HCT116 (cell line): ENCODE results near the gene VPS4B. TPM values are rescaled to one million over a fixed set of nuclear protein-coding genes. Genes with fewer than 3 reads are reported as not detected.
A peak's percentile ranks its signal among the peaks of the same experiment; 100 is the strongest.

Source experiments
- ATAC-seq: fragments of 200-7000 bp; cut with Tn5 transposase; 2 replicates; pipeline ENCODE4 v1.9.1; 2020; ENCODE audit warnings: mild to moderate bottlenecking, moderate library complexity
- BruUV-seq: library from RNA; stranded (reverse); fragments of 400-500 nt; replicated peaks from 2 replicates; lab custom pipeline; 2021; lab: Mats Ljungman, UMichigan
- CTCF ChIA-PET: fragments of 300-600 bp; sonication (Branson Sonifier 250); formaldehyde crosslinking; loops from one replicate; lab custom pipeline; 2021; ENCODE audit warnings: antibody characterized with exemption; lab: Charles Lee
- POLR2A ChIA-PET: fragments of 300-600, 350-600 bp; sonication (Branson Sonifier 250); formaldehyde crosslinking; loops from one replicate; lab custom pipeline; 2021; ENCODE audit warnings: antibody characterized with exemption; lab: Charles Lee
- RAD21 ChIA-PET, 2 experiments: fragments of 300-600 bp; sonication (Branson Sonifier 250); formaldehyde crosslinking; loops; one replicate each; lab custom pipeline; 2023; ENCODE audit warnings: low total read pairs in 2 of 2; ENCODE audit not compliant: uncharacterized antibody in 2 of 2, unreplicated experiment in 2 of 2, low non-redundant PET in 1 of 2; lab: Charles Lee
- DNase-seq: peaks from one replicate; pipeline ENCODE4 v3.0.0-alpha.2; 2010; ENCODE audit warnings: low read depth, low spot score
- H2AFZ ChIP-seq: fragments of 200-600 bp; shearing (Covaris generic), sonication (generic); 2 replicates; pipeline ENCODE4 v1.6.1; 2017; ENCODE audit warnings: low read depth, mixed run types, mixed read lengths, antibody characterized with exemption, low read length; ENCODE audit not compliant: poor library complexity, severe bottlenecking
- H3K27ac ChIP-seq: 2 replicates; pipeline ENCODE4 v1.5.1; 2012; ENCODE audit warnings: low read depth, low read length
- H3K27me3 ChIP-seq: fragments of 200-600 bp; sonication (generic); 2 replicates; pipeline ENCODE4 v1.6.1; 2016; ENCODE audit warnings: mixed run types, low read length, mixed read lengths; ENCODE audit not compliant: insufficient read depth
- H3K36me3 ChIP-seq, 2 experiments: fragments of 200-500 bp in 1 of 2; fragments of 200-600 bp in 1 of 2; sonication (Bioruptor generic) in 1 of 2; sonication (generic) in 1 of 2; 2 replicates each; pipeline versions ENCODE4 v1.5.1 to v1.6.1; 2014 to 2016; ENCODE audit warnings: low read length in 2 of 2, inconsistent platforms in 1 of 2, mixed read lengths in 1 of 2, mixed run types in 1 of 2; ENCODE audit not compliant: insufficient read depth in 2 of 2, control insufficient read depth in 1 of 2
- H3K4me1 ChIP-seq, 2 experiments: fragments of 200-600 bp in 1 of 2; sonication (generic) in 1 of 2; 2 replicates each; pipeline versions ENCODE4 v1.5.1 to v1.6.1; 2012 to 2017; ENCODE audit warnings: low read length in 2 of 2, inconsistent platforms in 1 of 2, mild to moderate bottlenecking in 1 of 2, mixed read lengths in 1 of 2, mixed run types in 1 of 2, moderate library complexity in 1 of 2; ENCODE audit not compliant: insufficient read depth in 2 of 2, control insufficient read depth in 1 of 2
- H3K4me2 ChIP-seq: fragments of 200-600 bp; sonication (generic); 2 replicates; pipeline ENCODE4 v1.6.1; 2017; ENCODE audit warnings: mixed run types, low read length, mixed read lengths
- H3K4me3 ChIP-seq, 2 experiments: fragments of 200-600 bp in 1 of 2; sonication (generic) in 1 of 2; replicated peaks in 1 of 2; 2 replicates each; pipeline ENCODE4 v1.5.1; 2011 to 2016; ENCODE audit warnings: low read length in 2 of 2, control low read depth in 1 of 2, low read depth in 1 of 2, mild to moderate bottlenecking in 1 of 2, mixed read lengths in 1 of 2, mixed run types in 1 of 2
- H3K79me2 ChIP-seq: fragments of 200-600 bp; sonication (generic); 2 replicates; pipeline ENCODE4 v1.6.1; 2017; ENCODE audit warnings: mild to moderate bottlenecking, mixed run types, low read length, moderate library complexity, mixed read lengths; ENCODE audit not compliant: insufficient read depth
- H3K9ac ChIP-seq: fragments of 200-600 bp; sonication (generic); 2 replicates; pipeline ENCODE4 v1.6.1; 2016; ENCODE audit warnings: low read length, mixed read lengths
- H3K9me2 ChIP-seq: fragments of 200-600 bp; sonication (generic), shearing (Covaris generic); 2 replicates; pipeline ENCODE4 v1.6.1; 2017; ENCODE audit warnings: mixed run types, mild to moderate bottlenecking, moderate library complexity; ENCODE audit not compliant: insufficient read depth
- H3K9me3 ChIP-seq, 2 experiments: fragments of 200-500 bp in 1 of 2; fragments of 200-600 bp in 1 of 2; sonication (Bioruptor generic) in 1 of 2; sonication (generic) in 1 of 2; 2 replicates each; pipeline ENCODE4 v1.6.1; 2014 to 2017; ENCODE audit warnings: low read length in 2 of 2, mixed read lengths in 2 of 2, inconsistent platforms in 1 of 2, low read depth in 1 of 2, mild to moderate bottlenecking in 1 of 2, mixed run types in 1 of 2, moderate library complexity in 1 of 2; ENCODE audit not compliant: control insufficient read depth in 1 of 2, insufficient read depth in 1 of 2
- H4K20me1 ChIP-seq: fragments of 200-600 bp; sonication (generic), shearing (Covaris generic); 2 replicates; pipeline ENCODE4 v1.6.1; 2017; ENCODE audit warnings: mixed run types, mild to moderate bottlenecking, moderate library complexity; ENCODE audit not compliant: insufficient read depth
- CBX3 ChIP-seq: IDR thresholded peaks from 2 replicates; pipeline ENCODE4 v1.6.1; 2012; ENCODE audit warnings: low read depth
- CEBPB ChIP-seq: IDR thresholded peaks from 2 replicates; pipeline ENCODE4 v1.6.1; 2012; ENCODE audit warnings: low read depth
- ELF1 ChIP-seq: IDR thresholded peaks from 2 replicates; pipeline ENCODE4 v1.6.1; 2012; ENCODE audit warnings: low read depth, borderline replicate concordance
- EZH2phosphoT487 ChIP-seq: fragments of 200-600 bp; IDR thresholded peaks from 2 replicates; pipeline ENCODE4 v1.6.1; 2018; ENCODE audit warnings: antibody characterized with exemption, borderline replicate concordance
- FOSL1 ChIP-seq: IDR thresholded peaks from 2 replicates; pipeline ENCODE4 v1.6.1; 2012; ENCODE audit warnings: low read depth
- JUND ChIP-seq: IDR thresholded peaks from 2 replicates; pipeline ENCODE4 v1.6.1; 2012
- RAD21 ChIP-seq: IDR thresholded peaks from 2 replicates; pipeline ENCODE4 v1.6.1; 2012; ENCODE audit warnings: low read depth, mild to moderate bottlenecking
- SIN3A ChIP-seq: IDR thresholded peaks from 2 replicates; pipeline ENCODE4 v1.6.1; 2012; ENCODE audit warnings: low read depth
- SRF ChIP-seq: IDR thresholded peaks from 2 replicates; pipeline ENCODE4 v1.6.1; 2012; ENCODE audit warnings: low read depth
- TCF7L2 ChIP-seq: IDR thresholded peaks from 2 replicates; pipeline ENCODE4 v1.7.0; 2011; ENCODE audit warnings: borderline replicate concordance, inconsistent platforms; ENCODE audit not compliant: insufficient read depth, insufficient read length; ENCODE audit errors: extremely low read depth
- ZFX ChIP-seq: fragments of 450-650 bp; IDR thresholded peaks from 2 replicates; pipeline ENCODE4 v1.6.1; 2017
- ZNF274 ChIP-seq: fragments of 200-500 bp; sonication (Bioruptor generic); IDR thresholded peaks from 2 replicates; pipeline ENCODE4 v1.6.1; 2014; ENCODE audit warnings: mild to moderate bottlenecking, low read depth, low read length, inconsistent platforms
- intact Hi-C: fragments of 100-400 bp; cut with micrococcal nuclease; formaldehyde crosslinking; loops from 2 replicates; pipeline ENCODE4 v1.10.0; 2022
- total RNA-seq: library from RNA; stranded (reverse); gene quantifications from one replicate; pipeline ENCODE4 v1.2.1, GENCODE V29; 2021; ENCODE audit not compliant: unreplicated experiment
- TF ChIP-seq, protein P1 (sequence below): IDR thresholded peaks from 2 replicates; pipeline ENCODE4 v1.6.1; 2012; ENCODE audit warnings: low read depth
- TF ChIP-seq, protein P2 (sequence below): IDR thresholded peaks from 2 replicates; pipeline ENCODE4 v1.6.1; 2012
- TF ChIP-seq, protein P3 (sequence below), 3 experiments: fragments of 200-600 bp in 1 of 3; sonication (generic) in 1 of 3; IDR thresholded peaks in 2 of 3; conservative IDR thresholded peaks in 1 of 3; 2 replicates each; pipeline ENCODE4 v1.5.1; 2012 to 2017; ENCODE audit warnings: low read depth in 2 of 3, low read length in 2 of 3, antibody characterized with exemption in 1 of 3, borderline replicate concordance in 1 of 3, control low read depth in 1 of 3, mild to moderate bottlenecking in 1 of 3, mixed read lengths in 1 of 3, mixed run types in 1 of 3, moderate library complexity in 1 of 3; ENCODE audit not compliant: insufficient read depth in 1 of 3
- TF ChIP-seq, protein P4 (sequence below): IDR thresholded peaks from 2 replicates; pipeline ENCODE4 v1.6.1; 2012

Gene VPS4B
- total RNA-seq, 1 experiment from 2014 or later: 68.3 TPM

DNA sequence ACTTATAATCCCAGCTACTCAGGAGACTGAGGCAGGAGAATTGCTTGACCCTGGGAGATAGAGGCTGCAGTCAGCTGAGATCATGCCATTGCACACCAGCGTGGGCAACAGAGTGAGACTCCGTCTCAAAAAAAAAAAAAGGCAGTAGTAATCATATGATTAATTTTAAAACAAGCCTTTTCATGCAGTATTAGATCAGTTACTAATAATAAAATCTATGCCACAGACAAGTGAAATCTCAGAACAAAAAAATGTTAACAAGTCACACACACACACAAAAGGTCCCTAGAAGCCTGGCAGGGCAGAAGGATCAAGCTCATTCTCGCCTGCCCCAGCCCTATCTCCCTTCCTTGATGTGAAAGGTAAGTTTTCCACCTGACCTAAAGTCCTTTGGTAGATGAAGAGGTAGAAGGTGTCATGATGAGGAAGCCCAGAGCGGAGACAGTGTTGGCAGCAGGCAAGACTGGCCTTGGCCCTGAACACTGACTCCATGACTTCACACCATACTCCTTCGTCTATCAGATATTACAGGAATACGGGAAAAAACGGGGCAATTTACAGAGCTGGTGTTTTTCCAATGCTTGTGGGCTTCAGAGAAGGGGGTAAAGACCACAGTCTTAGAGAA lies 65.9 kb downstream of the VPS4B start (continued):
- TF ChIP-seq, protein P1, sequence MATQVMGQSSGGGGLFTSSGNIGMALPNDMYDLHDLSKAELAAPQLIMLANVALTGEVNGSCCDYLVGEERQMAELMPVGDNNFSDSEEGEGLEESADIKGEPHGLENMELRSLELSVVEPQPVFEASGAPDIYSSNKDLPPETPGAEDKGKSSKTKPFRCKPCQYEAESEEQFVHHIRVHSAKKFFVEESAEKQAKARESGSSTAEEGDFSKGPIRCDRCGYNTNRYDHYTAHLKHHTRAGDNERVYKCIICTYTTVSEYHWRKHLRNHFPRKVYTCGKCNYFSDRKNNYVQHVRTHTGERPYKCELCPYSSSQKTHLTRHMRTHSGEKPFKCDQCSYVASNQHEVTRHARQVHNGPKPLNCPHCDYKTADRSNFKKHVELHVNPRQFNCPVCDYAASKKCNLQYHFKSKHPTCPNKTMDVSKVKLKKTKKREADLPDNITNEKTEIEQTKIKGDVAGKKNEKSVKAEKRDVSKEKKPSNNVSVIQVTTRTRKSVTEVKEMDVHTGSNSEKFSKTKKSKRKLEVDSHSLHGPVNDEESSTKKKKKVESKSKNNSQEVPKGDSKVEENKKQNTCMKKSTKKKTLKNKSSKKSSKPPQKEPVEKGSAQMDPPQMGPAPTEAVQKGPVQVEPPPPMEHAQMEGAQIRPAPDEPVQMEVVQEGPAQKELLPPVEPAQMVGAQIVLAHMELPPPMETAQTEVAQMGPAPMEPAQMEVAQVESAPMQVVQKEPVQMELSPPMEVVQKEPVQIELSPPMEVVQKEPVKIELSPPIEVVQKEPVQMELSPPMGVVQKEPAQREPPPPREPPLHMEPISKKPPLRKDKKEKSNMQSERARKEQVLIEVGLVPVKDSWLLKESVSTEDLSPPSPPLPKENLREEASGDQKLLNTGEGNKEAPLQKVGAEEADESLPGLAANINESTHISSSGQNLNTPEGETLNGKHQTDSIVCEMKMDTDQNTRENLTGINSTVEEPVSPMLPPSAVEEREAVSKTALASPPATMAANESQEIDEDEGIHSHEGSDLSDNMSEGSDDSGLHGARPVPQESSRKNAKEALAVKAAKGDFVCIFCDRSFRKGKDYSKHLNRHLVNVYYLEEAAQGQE: no peak

DNA sequence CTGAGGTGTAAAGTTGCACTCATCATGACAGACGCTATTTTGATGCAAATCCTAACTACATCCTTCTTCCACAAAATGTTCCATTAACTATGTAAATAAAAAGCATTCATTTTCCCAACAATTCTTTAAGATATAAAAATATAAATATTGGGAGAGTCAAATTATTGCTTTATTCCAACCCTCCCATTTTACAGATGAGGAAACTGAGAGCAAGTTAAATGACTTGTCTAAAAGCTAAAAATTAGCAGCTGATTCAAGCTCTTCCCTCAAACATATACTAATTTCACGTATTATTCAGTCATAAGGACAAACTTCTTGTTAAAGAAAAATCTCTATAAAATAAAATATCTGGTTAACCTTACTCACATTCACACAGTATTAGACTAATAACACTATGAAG lies 72.0 kb downstream of the VPS4B start:
- Histone ChIP-seq H3K4me1 (no peaks in the 10 kb centered on the region), H3K4me2 (no peak overlapping the region)
- no peak for DNase-seq
- TF ChIP-seq CEBPB (no peak), RAD21 (no peak), ZFX (no peak), SIN3A (no peak), SRF (no peak), ZNF274 (no peak), ELF1 (no peak), JUND (no peak), FOSL1 (no peak), CBX3 (no peak), EZH2phosphoT487 (no peak), TCF7L2 (no peak)
- TF ChIP-seq, protein P2, sequence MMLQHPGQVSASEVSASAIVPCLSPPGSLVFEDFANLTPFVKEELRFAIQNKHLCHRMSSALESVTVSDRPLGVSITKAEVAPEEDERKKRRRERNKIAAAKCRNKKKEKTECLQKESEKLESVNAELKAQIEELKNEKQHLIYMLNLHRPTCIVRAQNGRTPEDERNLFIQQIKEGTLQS: no peak
- TF ChIP-seq, protein P3, sequence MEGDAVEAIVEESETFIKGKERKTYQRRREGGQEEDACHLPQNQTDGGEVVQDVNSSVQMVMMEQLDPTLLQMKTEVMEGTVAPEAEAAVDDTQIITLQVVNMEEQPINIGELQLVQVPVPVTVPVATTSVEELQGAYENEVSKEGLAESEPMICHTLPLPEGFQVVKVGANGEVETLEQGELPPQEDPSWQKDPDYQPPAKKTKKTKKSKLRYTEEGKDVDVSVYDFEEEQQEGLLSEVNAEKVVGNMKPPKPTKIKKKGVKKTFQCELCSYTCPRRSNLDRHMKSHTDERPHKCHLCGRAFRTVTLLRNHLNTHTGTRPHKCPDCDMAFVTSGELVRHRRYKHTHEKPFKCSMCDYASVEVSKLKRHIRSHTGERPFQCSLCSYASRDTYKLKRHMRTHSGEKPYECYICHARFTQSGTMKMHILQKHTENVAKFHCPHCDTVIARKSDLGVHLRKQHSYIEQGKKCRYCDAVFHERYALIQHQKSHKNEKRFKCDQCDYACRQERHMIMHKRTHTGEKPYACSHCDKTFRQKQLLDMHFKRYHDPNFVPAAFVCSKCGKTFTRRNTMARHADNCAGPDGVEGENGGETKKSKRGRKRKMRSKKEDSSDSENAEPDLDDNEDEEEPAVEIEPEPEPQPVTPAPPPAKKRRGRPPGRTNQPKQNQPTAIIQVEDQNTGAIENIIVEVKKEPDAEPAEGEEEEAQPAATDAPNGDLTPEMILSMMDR (IDR thresholded peaks at IDR 0.05 in 2 of 3, conservative IDR thresholded peaks at IDR 0.05 in 1 of 3; ENCODE audit: borderline replicate concordance in 1 of 3, insufficient read depth in 1 of 3, low read depth in 2 of 3, low read length in 2 of 3): no peak
- TF ChIP-seq, protein P4, sequence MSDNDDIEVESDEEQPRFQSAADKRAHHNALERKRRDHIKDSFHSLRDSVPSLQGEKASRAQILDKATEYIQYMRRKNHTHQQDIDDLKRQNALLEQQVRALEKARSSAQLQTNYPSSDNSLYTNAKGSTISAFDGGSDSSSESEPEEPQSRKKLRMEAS: no peak
- TF ChIP-seq, all 23 proteins: peak for 0
- H3K9ac ChIP-seq: no peak overlapping the region
- no peak overlapping the region for H2AFZ ChIP-seq
- ChIA-PET POLR2A (no interaction called here), RAD21 (no interaction called here), CTCF (no interaction called here)
- H3K36me3 ChIP-seq: peaks cover 41 to 43% of the 10 kb centered on the region in 2 experiments; a peak in 3 of 4 replicates
- no peak overlapping the region for H3K4me3 ChIP-seq
- BruUV-seq: TSS peak; percentile 3
- no peaks in the 10 kb centered on the region for H4K20me1 ChIP-seq
- no peak overlapping the region for H3K27ac ChIP-seq
- no peaks in the 10 kb centered on the region for H3K27me3 ChIP-seq
- no peaks in the 10 kb centered on the region for H3K9me2 ChIP-seq
- intact Hi-C loops: no loop called here
- no peaks in the 10 kb centered on the region for H3K79me2 ChIP-seq
- no peak for ATAC-seq
- no peaks in the 10 kb centered on the region for H3K9me3 ChIP-seq
